Neuronal stem cell (in vitro differentiated cells): ENCODE results near the gene EXOC6.

Experiments
- DNase-seq: peaks from one replicate; pipeline ENCODE4 v3.0.0-alpha.2; 2013; ENCODE audit warnings: low spot score
- H2AFZ ChIP-seq: one replicate; pipeline ENCODE4 v1.6.1; 2013; ENCODE audit warnings: mild to moderate bottlenecking, low read length, inconsistent platforms
- H2AK5ac ChIP-seq: 2 replicates; pipeline ENCODE4 v1.6.1; 2013; ENCODE audit warnings: low read depth, mild to moderate bottlenecking, inconsistent platforms, low read length, moderate library complexity, mixed read lengths
- H2BK120ac ChIP-seq: 2 replicates; pipeline ENCODE4 v1.6.1; 2013; ENCODE audit warnings: low read depth, mild to moderate bottlenecking, inconsistent platforms, low read length, moderate library complexity, mixed read lengths
- H2BK12ac ChIP-seq: one replicate; pipeline ENCODE4 v1.6.1; 2013; ENCODE audit warnings: low read length, inconsistent platforms
- H2BK15ac ChIP-seq: 2 replicates; pipeline ENCODE4 v1.6.1; 2013; ENCODE audit warnings: mild to moderate bottlenecking, low read length, inconsistent platforms, mixed read lengths
- H2BK5ac ChIP-seq: one replicate; pipeline ENCODE4 v1.6.1; 2013; ENCODE audit warnings: inconsistent platforms, mild to moderate bottlenecking, low read length, moderate library complexity
- H3K14ac ChIP-seq: one replicate; pipeline ENCODE4 v1.6.1; 2013; ENCODE audit warnings: low read length, inconsistent platforms
- H3K18ac ChIP-seq: 2 replicates; pipeline ENCODE4 v1.6.1; 2013; ENCODE audit warnings: low read length, inconsistent platforms
- H3K23ac ChIP-seq: 2 replicates; pipeline ENCODE4 v1.6.1; 2013; ENCODE audit warnings: low read depth, mild to moderate bottlenecking, mixed read lengths, low read length, inconsistent platforms; ENCODE audit not compliant: poor library complexity
- H3K27ac ChIP-seq: replicated peaks from 3 replicates; pipeline ENCODE4 v1.5.1; 2013; ENCODE audit warnings: low read length, inconsistent platforms
- H3K27me3 ChIP-seq, 3 experiments: 2 replicates each; pipeline ENCODE4 v1.6.1; 2013; ENCODE audit warnings: low read length in 3 of 3, mild to moderate bottlenecking in 2 of 3, inconsistent platforms in 1 of 3, low read depth in 1 of 3, mixed read lengths in 1 of 3, moderate library complexity in 1 of 3; ENCODE audit not compliant: control insufficient read depth in 3 of 3, insufficient read depth in 3 of 3
- H3K36me3 ChIP-seq, 2 donors: replicated peaks in 1 of 2; 2 replicates each; pipeline ENCODE4 v1.6.1; 2013; ENCODE audit warnings: low read length in 2 of 2; ENCODE audit not compliant: control insufficient read depth in 2 of 2, insufficient read depth in 2 of 2
- H3K4ac ChIP-seq: 2 replicates; pipeline ENCODE4 v1.6.1; 2013; ENCODE audit warnings: inconsistent platforms, mild to moderate bottlenecking, low read length, moderate library complexity
- H3K4me1 ChIP-seq, 2 donors: 1 replicate in 1 of 2; 2 replicates in 1 of 2; pipeline ENCODE4 v1.6.1; 2013; ENCODE audit warnings: low read length in 2 of 2, low read depth in 1 of 2; ENCODE audit not compliant: control insufficient read depth in 2 of 2, insufficient read depth in 1 of 2
- H3K4me2 ChIP-seq: one replicate; pipeline ENCODE4 v1.6.1; 2013; ENCODE audit warnings: mild to moderate bottlenecking, low read length, inconsistent platforms; ENCODE audit not compliant: insufficient read depth, poor library complexity, severe bottlenecking
- H3K4me3 ChIP-seq, 2 donors: 2 replicates each; pipeline ENCODE4 v1.5.1; 2013; ENCODE audit warnings: low read length in 2 of 2, mild to moderate bottlenecking in 2 of 2, inconsistent platforms in 1 of 2, moderate library complexity in 1 of 2
- H3K79me1 ChIP-seq: one replicate; pipeline ENCODE4 v1.6.1; 2013; ENCODE audit warnings: low read depth, mild to moderate bottlenecking, inconsistent platforms, low read length, moderate library complexity
- H3K9ac ChIP-seq: one replicate; pipeline ENCODE4 v1.6.1; 2013; ENCODE audit warnings: mild to moderate bottlenecking, low read depth, low read length, inconsistent platforms; ENCODE audit not compliant: poor library complexity
- H3K9me3 ChIP-seq, 2 donors: replicated peaks in 1 of 2; 2 replicates each; pipeline versions ENCODE3 to v1.6.1; 2013; ENCODE audit warnings: low read length in 2 of 2, mild to moderate bottlenecking in 2 of 2, inconsistent platforms in 1 of 2, low read depth in 1 of 2, mixed read lengths in 1 of 2, moderate library complexity in 1 of 2; ENCODE audit not compliant: control insufficient read depth in 2 of 2, insufficient read depth in 1 of 2
- H4K8ac ChIP-seq: one replicate; pipeline ENCODE4 v1.6.1; 2013; ENCODE audit warnings: low read depth, mild to moderate bottlenecking, inconsistent platforms, low read length, moderate library complexity
- H4K91ac ChIP-seq: one replicate; pipeline ENCODE4 v1.6.1; 2013; ENCODE audit warnings: low read length, low read depth, mild to moderate bottlenecking, inconsistent platforms; ENCODE audit not compliant: poor library complexity
- WGBS, 2 donors: extraction: QIAGEN DNeasy Blood & Tissue Kit; methylation state at CpG; one replicate each; pipeline ENCODE4 v1.1.7; 2013; ENCODE audit warnings: missing lambda C conversion rate in 2 of 2, mixed read lengths in 1 of 2; ENCODE audit not compliant: insufficient read length in 2 of 2, insufficient replicate concordance in 1 of 2; ENCODE audit errors: extremely low coverage in 2 of 2; 5-methylcytosine and 5-hydroxymethylcytosine counted together

Gene EXOC6

DNA sequence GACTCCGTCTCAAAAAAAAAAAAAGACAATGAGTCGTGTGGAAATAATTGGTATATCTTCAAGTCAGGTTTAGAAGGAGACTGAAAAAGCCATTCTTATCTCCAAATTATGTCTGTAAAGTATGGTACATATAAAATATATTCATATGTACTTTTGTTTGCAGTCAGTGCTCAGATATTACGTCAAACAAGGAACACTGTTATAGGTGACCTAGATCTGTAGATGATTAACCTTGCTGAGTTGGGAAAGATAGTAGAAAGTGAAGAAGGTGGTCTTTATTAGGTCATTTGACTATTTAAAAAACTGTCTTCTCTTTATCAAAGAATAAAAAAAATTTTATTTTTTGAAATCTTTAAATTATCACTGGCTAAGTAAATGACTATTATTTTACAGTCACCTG, 167.4 kb downstream of the EXOC6 start:
- H3K14ac ChIP-seq, result no peak overlapping the region
- no peak overlapping the region for H2BK120ac ChIP-seq
- no peak overlapping the region for H2BK5ac ChIP-seq
- no peak overlapping the region for H2BK12ac ChIP-seq
- H3K4me3 ChIP-seq, result no peak overlapping the region
- no peak overlapping the region for H3K4ac ChIP-seq
- no peak for DNase-seq
- H2AK5ac ChIP-seq, result no peak overlapping the region
- no peaks in the 10 kb centered on the region for H3K9me3 ChIP-seq
- H3K27me3 ChIP-seq, result no peaks in the 10 kb centered on the region
- no peak overlapping the region for H3K4me2 ChIP-seq
- H3K9ac ChIP-seq, result no peak overlapping the region
- H3K23ac ChIP-seq, result no peak overlapping the region
- H4K91ac ChIP-seq, result no peak overlapping the region
- H3K18ac ChIP-seq, result no peak overlapping the region
- no peaks in the 10 kb centered on the region for H3K79me1 ChIP-seq
- peaks cover 0 to 11% of the 10 kb centered on the region in 2 donors for H3K36me3 ChIP-seq
- no peaks in the 10 kb centered on the region for H3K4me1 ChIP-seq
- H2BK15ac ChIP-seq, result no peak overlapping the region
- H4K8ac ChIP-seq, result no peak overlapping the region
- no CpG with 5 or more reads among the region's 3 CpGs for WGBS, 2 donors
- no peak overlapping the region for H3K27ac ChIP-seq
- no peak overlapping the region for H2AFZ ChIP-seq

DNA sequence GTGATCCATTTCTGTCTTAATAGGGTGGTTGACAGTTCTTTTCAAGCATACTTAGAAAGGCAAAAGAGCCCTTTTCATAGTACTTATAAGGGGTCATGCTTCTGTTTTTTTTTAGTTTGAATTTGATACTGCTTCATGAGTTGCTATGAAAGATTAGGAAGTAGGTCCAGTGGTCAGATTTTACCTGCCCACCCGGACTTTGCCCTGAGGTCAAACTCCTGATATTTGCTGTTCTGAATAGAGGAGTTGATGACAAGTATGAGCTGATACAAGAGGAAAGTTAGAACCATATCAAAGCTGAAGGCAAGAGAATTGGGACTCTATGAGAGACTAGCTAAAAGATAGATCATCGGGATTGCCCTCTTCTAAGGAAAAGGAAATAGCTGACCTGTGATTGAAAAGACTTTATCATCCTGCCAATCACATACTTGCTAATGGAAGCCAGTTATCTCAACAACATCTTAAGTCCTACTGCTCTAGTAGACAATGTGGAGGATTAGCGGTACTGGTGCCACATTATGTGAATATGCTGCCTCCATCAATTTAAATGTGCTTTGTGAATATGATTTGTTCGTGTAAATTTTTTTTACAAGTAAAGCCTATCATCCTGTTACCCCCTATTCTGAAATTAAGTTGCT, 174.8 kb downstream of the EXOC6 start:
- Histone ChIP-seq H4K91ac (no peak overlapping the region), H2BK15ac (no peak overlapping the region), H3K27me3 (no peaks in the 10 kb centered on the region), H2AFZ (no peak overlapping the region), H3K23ac (no peak overlapping the region), H3K4me1 (no peaks in the 10 kb centered on the region), H3K4me3 (no peak overlapping the region), H2BK5ac (no peak overlapping the region), H2BK120ac (no peak overlapping the region), H4K8ac (no peak overlapping the region), H3K14ac (no peak overlapping the region), H3K18ac (no peak overlapping the region), H3K9ac (no peak overlapping the region), H3K27ac (no peak overlapping the region), H3K79me1 (no peaks in the 10 kb centered on the region), H3K4me2 (no peak overlapping the region), H3K9me3 (peaks cover 0 to 13% of the 10 kb centered on the region in 2 donors), H2BK12ac (no peak overlapping the region), H2AK5ac (no peak overlapping the region), H3K36me3 (peaks cover 0 to 14% of the 10 kb centered on the region in 2 donors), H3K4ac (no peak overlapping the region)
- DNase-seq, result no peak
- WGBS, 2 donors, result no CpG with 5 or more reads among the region's 4 CpGs

DNA sequence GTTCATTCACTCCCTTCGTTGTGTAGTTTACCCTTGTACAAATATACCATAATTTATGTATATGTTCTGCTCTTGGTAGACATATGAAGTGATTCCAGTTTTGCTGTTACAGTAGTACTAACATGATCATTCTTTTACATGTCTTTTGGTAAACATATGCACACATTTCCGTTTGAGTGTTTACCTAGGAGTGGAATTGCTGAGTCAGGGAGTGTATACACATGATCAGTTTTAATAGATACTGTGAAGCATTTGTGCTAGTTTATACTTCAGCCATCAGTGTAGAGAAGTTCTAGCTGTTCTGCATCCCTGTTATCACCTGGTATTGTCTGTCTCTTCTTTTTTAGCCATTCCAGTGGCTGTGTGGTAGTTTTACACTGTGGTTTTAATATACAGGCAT, 177.8 kb downstream of the EXOC6 start:
- no peak overlapping the region for H3K27ac ChIP-seq
- H3K4me1 ChIP-seq, result no peaks in the 10 kb centered on the region
- H3K23ac ChIP-seq, result no peak overlapping the region
- H3K9ac ChIP-seq, result no peak overlapping the region
- H4K91ac ChIP-seq, result no peak overlapping the region
- no peak overlapping the region for H2AK5ac ChIP-seq
- H2BK5ac ChIP-seq, result no peak overlapping the region
- H3K36me3 ChIP-seq, result peaks cover 0 to 16% of the 10 kb centered on the region in 2 donors
- no peak overlapping the region for H3K4me3 ChIP-seq
- H4K8ac ChIP-seq, result no peak overlapping the region
- no CpG with 5 or more reads among the region's 2 CpGs for WGBS, 2 donors
- H2BK120ac ChIP-seq, result no peak overlapping the region
- H3K14ac ChIP-seq, result no peak overlapping the region
- H3K4me2 ChIP-seq, result no peak overlapping the region
- H2AFZ ChIP-seq, result no peak overlapping the region
- peaks cover 0 to 15% of the 10 kb centered on the region in 2 donors for H3K9me3 ChIP-seq
- no peak for DNase-seq
- no peaks in the 10 kb centered on the region for H3K27me3 ChIP-seq
- no peak overlapping the region for H2BK15ac ChIP-seq
- H3K4ac ChIP-seq, result no peak overlapping the region
- H3K79me1 ChIP-seq, result no peaks in the 10 kb centered on the region
- no peak overlapping the region for H3K18ac ChIP-seq
- no peak overlapping the region for H2BK12ac ChIP-seq

DNA sequence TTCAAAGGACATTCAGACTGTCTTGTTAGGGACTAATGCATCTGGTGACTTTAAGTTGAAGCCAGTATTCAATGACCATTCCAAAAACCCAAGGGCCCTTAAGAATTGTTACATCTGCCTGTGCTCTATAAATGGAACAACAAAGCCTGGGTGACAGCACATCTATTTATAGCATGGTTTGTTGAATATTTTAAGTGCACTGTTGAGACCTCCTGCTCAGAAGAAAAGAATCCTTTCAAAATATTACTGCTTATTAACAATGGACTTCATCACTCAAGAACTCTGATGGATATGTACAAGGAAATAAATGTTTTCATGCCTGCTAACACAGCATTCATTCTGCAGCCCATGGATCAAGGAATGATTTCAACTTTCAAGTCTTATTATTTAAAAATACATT, 179.2 kb downstream of the EXOC6 start:
- no peak overlapping the region for H2BK15ac ChIP-seq
- no peak overlapping the region for H4K8ac ChIP-seq
- H2AFZ ChIP-seq, result no peak overlapping the region
- H4K91ac ChIP-seq, result no peak overlapping the region
- H3K18ac ChIP-seq, result no peak overlapping the region
- H3K23ac ChIP-seq, result no peak overlapping the region
- no peak overlapping the region for H3K4me2 ChIP-seq
- H2BK5ac ChIP-seq, result no peak overlapping the region
- no peak overlapping the region for H2BK120ac ChIP-seq
- peaks cover 0 to 2% of the 10 kb centered on the region in 2 donors for H3K4me1 ChIP-seq
- H3K4ac ChIP-seq, result no peak overlapping the region
- no peaks in the 10 kb centered on the region for H3K79me1 ChIP-seq
- no peaks in the 10 kb centered on the region for H3K27me3 ChIP-seq
- peaks cover 0 to 16% of the 10 kb centered on the region in 2 donors for H3K36me3 ChIP-seq
- peaks cover 2 to 15% of the 10 kb centered on the region in 2 donors for H3K9me3 ChIP-seq
- no peak overlapping the region for H3K27ac ChIP-seq
- H3K4me3 ChIP-seq, result no peak overlapping the region
- DNase-seq, result no peak
- H2BK12ac ChIP-seq, result no peak overlapping the region
- H3K14ac ChIP-seq, result no peak overlapping the region
- no peak overlapping the region for H2AK5ac ChIP-seq
- no peak overlapping the region for H3K9ac ChIP-seq
